Coronary artery (tissue), 2 donors: Measurements from ENCODE around the gene NKAIN2.

ENCODE experiments used
- DNase-seq: peaks from one replicate; pipeline ENCODE4 v3.0.0-alpha.2; 2017; ENCODE audit warnings: low spot score
- H3K27ac ChIP-seq, 2 donors: fragments of 200-600 bp; sonication (generic); one replicate each; pipeline ENCODE4 v1.5.1; 2016 to 2019
- H3K4me3 ChIP-seq: fragments of 200-600 bp; sonication (generic); 2 replicates; pipeline ENCODE4 v1.5.1; 2016; ENCODE audit warnings: mild to moderate bottlenecking, moderate library complexity
- CTCF ChIP-seq: fragments of 200-600 bp; sonication (generic); IDR thresholded peaks from one replicate; pipeline ENCODE4 v1.5.1; 2019; ENCODE audit warnings: antibody characterized with exemption

The NKAIN2 gene

GRCh38 chr6:124795643-124796463 lies 992.2 kb downstream of the NKAIN2 start:
- DNase-seq = no peak
- no peak for TF ChIP-seq CTCF
- H3K4me3 ChIP-seq = no peak overlapping the region
- H3K27ac ChIP-seq = no peak overlapping the region

- no peak for TF ChIP-seq CTCF
- Histone ChIP-seq H3K4me3 (no peak overlapping the region), H3K27ac (no peak overlapping the region)
- DNase-seq = no peak
Measured at GRCh38 chr6:124796464-124796970, 992.9 kb downstream of the NKAIN2 start.

GRCh38 chr6:124797224-124797623 lies 993.6 kb downstream of the NKAIN2 start:
- no peak for TF ChIP-seq CTCF
- H3K4me3 ChIP-seq = no peak overlapping the region
- DNase-seq = no peak
- H3K27ac ChIP-seq = no peak overlapping the region

- Histone ChIP-seq H3K4me3 (no peak overlapping the region), H3K27ac (no peak overlapping the region)
- DNase-seq = no peak
- TF ChIP-seq CTCF = no peak
Measured at GRCh38 chr6:124798942-124799496, 995.4 kb downstream of the NKAIN2 start.

GRCh38 chr6:124799638-124800037 lies 996.0 kb downstream of the NKAIN2 start:
- Histone ChIP-seq H3K4me3 (no peak overlapping the region), H3K27ac (no peak overlapping the region)
- DNase-seq = no peak
- no peak for TF ChIP-seq CTCF

GRCh38 chr6:124800222-124800621 lies 996.6 kb downstream of the NKAIN2 start:
- no peak for DNase-seq
- Histone ChIP-seq H3K4me3 (no peak overlapping the region), H3K27ac (no peak overlapping the region)
- no peak for TF ChIP-seq CTCF

- no peak overlapping the region for H3K27ac ChIP-seq
- no peak for DNase-seq
- TF ChIP-seq CTCF = no peak
- H3K4me3 ChIP-seq = no peak overlapping the region
Measured at GRCh38 chr6:124812067-124812466, 1008.4 kb downstream of the NKAIN2 start.
